Chondrocyte (in vitro differentiated cells): ENCODE measurements around the gene PPFIA1. TPM values are rescaled to one million over a fixed set of nuclear protein-coding genes. Genes with fewer than 3 reads are reported as not detected.

Experiments used
- DNase-seq: peaks from one replicate; pipeline ENCODE4 v3.0.0; 2021; ENCODE audit warnings: mixed read lengths, low spot score
- H3K27ac Mint-ChIP-seq: one replicate; pipeline ENCODE4 v1.8.0; 2021; ENCODE audit warnings: mild to moderate bottlenecking, moderate library complexity, mixed read lengths; ENCODE audit not compliant: unreplicated experiment
- H3K27me3 Mint-ChIP-seq: 2 replicates; pipeline ENCODE4 v1.8.0; 2021; ENCODE audit warnings: low read depth, mixed read lengths
- H3K36me3 Mint-ChIP-seq: 2 replicates; pipeline ENCODE4 v1.8.0; 2021; ENCODE audit warnings: low read depth, mixed read lengths
- H3K4me1 Mint-ChIP-seq: 2 replicates; pipeline ENCODE4 v1.8.0; 2021; ENCODE audit warnings: low read depth, mild to moderate bottlenecking, mixed read lengths
- H3K4me3 Mint-ChIP-seq: one replicate; pipeline ENCODE4 v1.8.0; 2021; ENCODE audit warnings: mild to moderate bottlenecking, moderate library complexity, mixed read lengths; ENCODE audit not compliant: unreplicated experiment
- H3K9me3 Mint-ChIP-seq: 2 replicates; pipeline ENCODE4 v1.8.0; 2021; ENCODE audit warnings: low read depth, mixed read lengths
- CTCF ChIP-seq: fragments of 200-600 bp; sonication (generic); IDR thresholded peaks from 2 replicates; pipeline ENCODE4 v1.5.0; 2021; ENCODE audit warnings: antibody characterized with exemption, mild to moderate bottlenecking, moderate library complexity
- total RNA-seq: library from RNA; stranded (reverse); gene quantifications from 3 replicates; pipeline ENCODE4 v1.2.1, GENCODE V29; 2021

Gene PPFIA1
- total RNA-seq, 1 donor from 2014 or later = 63.5 TPM

DNA sequence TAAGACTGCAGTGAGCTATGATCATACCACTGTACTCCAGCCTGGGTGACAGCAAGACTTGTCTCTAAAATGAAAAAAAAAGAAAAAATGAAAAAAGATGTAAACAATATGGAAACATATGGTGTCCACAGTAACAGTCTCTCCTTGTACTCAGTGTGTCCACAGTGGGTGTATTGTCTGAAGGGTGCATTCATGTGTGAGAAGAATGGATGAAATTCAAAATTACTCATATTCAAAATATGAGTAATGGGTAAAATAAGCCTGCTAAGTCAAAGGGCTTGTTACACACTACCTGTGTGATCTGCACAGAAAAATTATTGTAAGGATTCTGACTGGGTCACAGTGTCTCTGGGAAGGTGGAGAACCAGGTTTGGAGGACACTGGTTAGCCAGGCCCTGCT, 26.9 kb downstream of the PPFIA1 start:
- Mint-ChIP-seq H3K4me1 (peaks cover 48% of the 10 kb centered on the region), H3K27me3 (no peaks in the 10 kb centered on the region), H3K4me3 (no peak overlapping the region), H3K9me3 (no peaks in the 10 kb centered on the region), H3K27ac (peak overlapping the region; percentile 90), H3K36me3 (peaks cover 13% of the 10 kb centered on the region)
- no peak for DNase-seq
- no peak for TF ChIP-seq CTCF

- DNase-seq = no peak
- Mint-ChIP-seq H3K4me3 (peak overlapping the region; percentile 5), H3K9me3 (no peaks in the 10 kb centered on the region), H3K36me3 (peaks cover 11% of the 10 kb centered on the region), H3K27me3 (no peaks in the 10 kb centered on the region), H3K4me1 (peaks cover 58% of the 10 kb centered on the region), H3K27ac (peak overlapping the region; percentile 90)
- TF ChIP-seq CTCF = no peak
Observed at GRCh38 chr11:70298243-70298915, 27.9 kb downstream of the PPFIA1 start.

DNA sequence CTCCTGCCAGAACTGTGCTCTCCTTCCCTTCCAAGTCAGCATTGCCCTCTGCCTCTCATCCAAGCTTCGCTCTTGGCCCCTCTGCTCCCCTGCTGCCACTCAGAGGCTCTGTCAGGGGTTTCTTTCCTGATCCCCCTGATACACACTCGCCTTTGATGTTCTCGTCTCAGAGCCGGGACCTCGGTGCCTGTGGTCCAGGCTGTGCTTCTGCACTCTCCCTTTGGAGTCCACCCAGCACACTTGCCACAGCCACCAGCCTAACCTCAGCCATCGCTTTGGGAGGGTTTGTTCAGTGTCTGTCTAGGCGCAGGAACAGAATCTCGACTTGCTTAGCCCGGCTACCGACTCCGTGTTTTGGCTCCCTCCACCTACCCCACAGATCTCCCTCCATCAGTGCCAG, 29.1 kb downstream of the PPFIA1 start:
- DNase-seq = no peak
- H3K4me3 Mint-ChIP-seq = no peak overlapping the region
- H3K36me3 Mint-ChIP-seq = peaks cover 5% of the 10 kb centered on the region
- no peaks in the 10 kb centered on the region for H3K27me3 Mint-ChIP-seq
- peak overlapping the region; percentile 74 for H3K27ac Mint-ChIP-seq
- no peaks in the 10 kb centered on the region for H3K9me3 Mint-ChIP-seq
- no peak for TF ChIP-seq CTCF
- H3K4me1 Mint-ChIP-seq = peaks cover 58% of the 10 kb centered on the region

DNA sequence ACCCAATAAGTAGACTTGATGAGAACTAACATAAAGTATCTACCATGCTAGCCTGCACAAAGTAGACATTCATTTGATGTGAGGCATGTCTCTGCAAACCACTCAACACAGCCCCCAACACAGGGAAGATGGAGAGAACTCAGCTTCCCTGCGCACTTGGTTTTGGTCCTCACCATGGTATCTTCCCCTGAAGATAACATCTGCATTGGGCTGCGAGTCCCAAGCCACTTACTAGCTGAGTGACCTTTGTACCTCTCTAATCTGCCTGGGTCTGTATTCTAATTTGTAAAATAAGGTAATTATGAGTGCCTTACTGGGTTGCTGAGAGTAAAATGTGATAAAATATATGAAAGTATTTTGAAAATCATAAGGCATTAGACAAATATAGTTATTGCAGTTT, 30.7 kb downstream of the PPFIA1 start:
- Mint-ChIP-seq H3K4me1 (peaks cover 68% of the 10 kb centered on the region), H3K9me3 (no peaks in the 10 kb centered on the region), H3K36me3 (peaks cover 5% of the 10 kb centered on the region), H3K4me3 (no peak overlapping the region), H3K27ac (no peak overlapping the region), H3K27me3 (no peaks in the 10 kb centered on the region)
- no peak for TF ChIP-seq CTCF
- no peak for DNase-seq

DNA sequence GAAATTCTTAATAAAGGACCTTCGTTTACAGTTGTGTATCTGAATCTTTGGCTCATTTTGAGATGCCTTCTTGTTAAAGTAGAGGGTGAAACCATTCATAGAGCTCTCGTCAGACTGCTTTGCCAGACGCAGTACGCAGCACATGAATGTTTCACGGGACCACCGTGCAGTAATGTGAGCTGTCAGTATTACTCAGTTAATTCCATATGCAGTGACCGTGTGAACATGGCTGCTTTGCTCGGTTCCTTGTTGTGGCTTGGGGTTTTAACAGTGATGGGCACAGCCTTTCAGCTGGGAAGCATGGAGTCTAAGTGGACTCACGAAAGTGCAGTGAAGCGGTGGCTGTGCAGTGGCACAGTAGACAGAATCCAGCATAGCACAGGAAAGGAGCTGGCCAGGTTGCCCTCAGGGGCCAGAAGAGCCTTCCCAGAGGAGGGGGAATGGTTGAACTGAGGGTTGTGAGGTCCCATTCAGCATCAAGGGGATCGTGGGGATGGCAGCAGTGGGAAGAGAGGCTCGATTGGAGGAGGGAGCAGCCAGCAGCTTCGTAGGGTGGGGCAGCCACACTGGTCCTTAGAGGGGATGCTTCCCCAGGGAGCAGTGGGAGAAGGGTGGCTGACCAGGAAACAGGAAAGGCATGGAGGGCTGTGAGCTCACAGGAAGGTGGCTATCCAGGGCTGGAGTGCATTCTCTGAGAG, 31.4 kb downstream of the PPFIA1 start:
- no peak for DNase-seq
- H3K27me3 Mint-ChIP-seq = no peaks in the 10 kb centered on the region
- H3K27ac Mint-ChIP-seq = peak overlapping the region; percentile 74
- no peak overlapping the region for H3K4me3 Mint-ChIP-seq
- H3K9me3 Mint-ChIP-seq = no peaks in the 10 kb centered on the region
- peaks cover 71% of the 10 kb centered on the region for H3K4me1 Mint-ChIP-seq
- TF ChIP-seq CTCF = no peak
- H3K36me3 Mint-ChIP-seq = peaks cover 5% of the 10 kb centered on the region
